H9 (cell line): ENCODE data around the gene DMWD. TPM values are rescaled to one million over a fixed set of nuclear protein-coding genes. Genes with fewer than 3 reads are reported as not detected.

Source experiments
- DNase-seq: peaks from one replicate; pipeline ENCODE4 v3.0.0-alpha.2; 2017
- H2AFZ ChIP-seq: one replicate; pipeline ENCODE4 v1.6.1; 2013; ENCODE audit warnings: mild to moderate bottlenecking, low read length, control low read depth, moderate library complexity
- H2AK5ac ChIP-seq: 2 replicates; pipeline ENCODE4 v1.6.1; 2013; ENCODE audit warnings: low read length, control low read depth, mixed read lengths; ENCODE audit not compliant: insufficient read length
- H2BK120ac ChIP-seq: one replicate; pipeline ENCODE4 v1.6.1; 2013; ENCODE audit warnings: low read depth, mild to moderate bottlenecking, low read length, control low read depth, inconsistent platforms; ENCODE audit not compliant: poor library complexity, severe bottlenecking
- H2BK12ac ChIP-seq: 2 replicates; pipeline ENCODE4 v1.6.1; 2013; ENCODE audit warnings: low read length, control low read depth, mixed read lengths, low read depth; ENCODE audit not compliant: insufficient read length
- H2BK15ac ChIP-seq: 2 replicates; pipeline ENCODE4 v1.6.1; 2013; ENCODE audit warnings: low read depth, low read length, control low read depth
- H2BK20ac ChIP-seq: one replicate; pipeline ENCODE4 v1.6.1; 2013; ENCODE audit warnings: low read depth, mild to moderate bottlenecking, low read length, control low read depth, inconsistent platforms; ENCODE audit not compliant: poor library complexity, severe bottlenecking
- H2BK5ac ChIP-seq: 2 replicates; pipeline ENCODE4 v1.6.1; 2013; ENCODE audit warnings: low read length, control low read depth, mixed read lengths; ENCODE audit not compliant: insufficient read length
- H3K14ac ChIP-seq: 2 replicates; pipeline ENCODE4 v1.6.1; 2013; ENCODE audit warnings: low read length, control low read depth; ENCODE audit not compliant: insufficient read depth
- H3K18ac ChIP-seq: 2 replicates; pipeline ENCODE4 v1.6.1; 2013; ENCODE audit warnings: low read depth, mild to moderate bottlenecking, mixed read lengths, low read length, control low read depth; ENCODE audit not compliant: insufficient read length
- H3K23ac ChIP-seq: 2 replicates; pipeline ENCODE4 v1.6.1; 2013; ENCODE audit warnings: low read length, control low read depth, mixed read lengths, low read depth; ENCODE audit not compliant: insufficient read length
- H3K23me2 ChIP-seq: 2 replicates; pipeline ENCODE4 v1.6.1; 2013; ENCODE audit warnings: low read depth, mild to moderate bottlenecking, mixed read lengths, low read length, control low read depth; ENCODE audit not compliant: insufficient read length, poor library complexity, severe bottlenecking
- H3K27ac ChIP-seq: 2 replicates; pipeline ENCODE4 v1.5.1; 2013; ENCODE audit warnings: low read length, control low read depth, mixed read lengths, low read depth; ENCODE audit not compliant: insufficient read length
- H3K27me3 ChIP-seq: 2 replicates; pipeline ENCODE4 v1.6.1; 2013; ENCODE audit warnings: low read length, control low read depth, inconsistent platforms; ENCODE audit not compliant: insufficient read depth
- H3K4ac ChIP-seq: 2 replicates; pipeline ENCODE4 v1.6.1; 2013; ENCODE audit warnings: low read depth, mild to moderate bottlenecking, control low read depth, inconsistent platforms, low read length, moderate library complexity
- H3K4me1 ChIP-seq: 2 replicates; pipeline ENCODE4 v1.6.1; 2013; ENCODE audit warnings: low read length, control low read depth, inconsistent platforms; ENCODE audit not compliant: insufficient read depth
- H3K4me2 ChIP-seq: 2 replicates; pipeline ENCODE4 v1.6.1; 2013; ENCODE audit warnings: low read length, control low read depth, mixed read lengths; ENCODE audit not compliant: insufficient read length, insufficient read depth
- H3K56ac ChIP-seq: 2 replicates; pipeline ENCODE4 v1.6.1; 2013; ENCODE audit warnings: low read depth, mild to moderate bottlenecking, mixed read lengths, low read length, control low read depth; ENCODE audit not compliant: insufficient read length
- H3K79me1 ChIP-seq: 2 replicates; pipeline ENCODE4 v1.6.1; 2013; ENCODE audit warnings: low read depth, mild to moderate bottlenecking, moderate library complexity, low read length, control low read depth, inconsistent platforms; ENCODE audit not compliant: insufficient read depth, poor library complexity, severe bottlenecking
- H3K79me2 ChIP-seq: 2 replicates; pipeline ENCODE4 v1.6.1; 2013; ENCODE audit warnings: low read length, control low read depth, inconsistent platforms; ENCODE audit not compliant: insufficient read depth
- H3K9ac ChIP-seq: 2 replicates; pipeline ENCODE4 v1.6.1; 2013; ENCODE audit warnings: low read length, control low read depth, mixed read lengths; ENCODE audit not compliant: insufficient read length; ENCODE audit errors: extremely low read depth
- H3K9me3 ChIP-seq: one replicate; pipeline ENCODE4 v1.6.1; 2013; ENCODE audit warnings: low read depth, low read length, inconsistent platforms; ENCODE audit not compliant: control insufficient read depth
- H3T11ph ChIP-seq: one replicate; pipeline ENCODE4 v1.6.1; 2013; ENCODE audit warnings: mild to moderate bottlenecking, low read length, control low read depth, inconsistent platforms
- H4K20me1 ChIP-seq: one replicate; pipeline ENCODE4 v1.6.1; 2013; ENCODE audit not compliant: control insufficient read depth, insufficient read length, insufficient read depth
- H4K5ac ChIP-seq: 2 replicates; pipeline ENCODE4 v1.6.1; 2013; ENCODE audit warnings: low read depth, mild to moderate bottlenecking, mixed read lengths, low read length, control low read depth; ENCODE audit not compliant: insufficient read length
- H4K8ac ChIP-seq: replicated peaks from 2 replicates; pipeline ENCODE4 v1.6.1; 2013; ENCODE audit warnings: low read length, control low read depth, mixed read lengths, low read depth; ENCODE audit not compliant: insufficient read length
- H4K91ac ChIP-seq: 2 replicates; pipeline ENCODE4 v1.6.1; 2013; ENCODE audit warnings: low read depth, mild to moderate bottlenecking, moderate library complexity, mixed read lengths, low read length, control low read depth; ENCODE audit not compliant: insufficient read length
- H3K27ac Mint-ChIP-seq, 3 experiments: 2 replicates in 2 of 3; 3 replicates in 1 of 3; pipeline ENCODE4 v1.8.0; 2020 to 2021; ENCODE audit warnings: mixed read lengths in 3 of 3, mild to moderate bottlenecking in 1 of 3, moderate library complexity in 1 of 3
- H3K27me3 Mint-ChIP-seq: 2 replicates; pipeline ENCODE4 v1.8.0; 2021; ENCODE audit warnings: low read depth, mild to moderate bottlenecking, moderate library complexity, mixed read lengths
- H3K36me3 Mint-ChIP-seq, 3 experiments: 2 replicates in 2 of 3; 3 replicates in 1 of 3; pipeline ENCODE4 v1.8.0; 2020 to 2021; ENCODE audit warnings: low read depth in 3 of 3, mixed read lengths in 3 of 3; ENCODE audit not compliant: insufficient read depth in 1 of 3
- H3K4me1 Mint-ChIP-seq, 2 experiments: 2 replicates each; pipeline ENCODE4 v1.8.0; 2020; ENCODE audit warnings: mixed read lengths in 2 of 2
- H3K4me3 Mint-ChIP-seq, 2 experiments: 2 replicates in 1 of 2; 3 replicates in 1 of 2; pipeline ENCODE4 v1.8.0; 2020 to 2021; ENCODE audit warnings: mild to moderate bottlenecking in 2 of 2, mixed read lengths in 2 of 2, moderate library complexity in 1 of 2
- H3K9me3 Mint-ChIP-seq, 2 experiments: 2 replicates in 1 of 2; 3 replicates in 1 of 2; pipeline ENCODE4 v1.8.0; 2020; ENCODE audit warnings: mild to moderate bottlenecking in 2 of 2, mixed read lengths in 2 of 2, moderate library complexity in 1 of 2
- WGBS: extraction: QIAGEN DNeasy Blood & Tissue Kit; methylation state at CpG from one replicate; pipeline ENCODE4 v1.1.7; 2013; ENCODE audit warnings: missing lambda C conversion rate, low lambda C conversion rate, mixed read lengths; ENCODE audit not compliant: insufficient read length; ENCODE audit errors: extremely low coverage; 5-methylcytosine and 5-hydroxymethylcytosine counted together
- total RNA-seq: library from RNA; stranded (reverse); gene quantifications from 2 replicates; pipeline ENCODE4 v1.2.1, GENCODE V29; 2021
- TF ChIP-seq, protein P1 (sequence below): fragments of 200-600 bp; sonication (generic); conservative IDR thresholded peaks from 3 replicates; pipeline ENCODE4 v1.8.0; 2021; ENCODE audit warnings: antibody characterized with exemption, mild to moderate bottlenecking

The DMWD gene
- total RNA-seq, 1 experiment from 2014 or later, result 75.1 TPM

DNA sequence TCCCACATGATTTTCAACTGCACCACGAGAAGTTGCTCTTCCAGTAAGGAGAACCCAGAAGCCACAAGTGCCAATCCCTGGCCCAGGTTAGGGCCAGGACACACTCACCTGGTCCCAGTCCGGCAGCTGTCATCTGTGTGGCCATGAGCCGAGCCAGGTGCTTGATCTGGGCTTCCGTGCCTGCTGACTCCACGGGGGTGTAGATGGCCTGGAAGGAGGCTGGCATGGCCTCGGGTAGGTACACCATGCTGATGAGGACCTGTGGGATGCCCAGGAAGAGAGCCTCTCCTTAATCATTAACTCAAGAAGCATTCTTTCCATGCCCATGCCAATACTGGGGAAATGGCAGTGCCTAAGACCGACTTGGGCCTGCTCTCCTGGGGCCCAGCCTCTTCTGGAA lies 42.3 kb upstream of the DMWD start:
- no peak overlapping the region for H3K4me3 Mint-ChIP-seq
- DNase-seq, result no peak
- no peak overlapping the region for H3K18ac ChIP-seq
- H4K8ac ChIP-seq, result no peak overlapping the region
- H3K23me2 ChIP-seq, result no peaks in the 10 kb centered on the region
- WGBS, result no CpG with 5 or more reads among the region's 7 CpGs
- H3K27me3 ChIP-seq, result no peaks in the 10 kb centered on the region
- H3K27ac Mint-ChIP-seq, result no peak overlapping the region
- no peak overlapping the region for H2BK20ac ChIP-seq
- H3K4me2 ChIP-seq, result no peak overlapping the region
- no peak overlapping the region for H2AFZ ChIP-seq
- H3K9ac ChIP-seq, result no peak overlapping the region
- no peak overlapping the region for H4K5ac ChIP-seq
- no peaks in the 10 kb centered on the region for H3K27me3 Mint-ChIP-seq
- H3K36me3 Mint-ChIP-seq, result peaks cover 61 to 89% (median 86%) of the 10 kb centered on the region in 3 experiments
- no peak overlapping the region for H3K23ac ChIP-seq
- no peaks in the 10 kb centered on the region for H3K4me1 ChIP-seq
- H3K14ac ChIP-seq, result no peak overlapping the region
- no peaks in the 10 kb centered on the region for H3K9me3 ChIP-seq
- no peaks in the 10 kb centered on the region for H3K4me1 Mint-ChIP-seq
- H2BK120ac ChIP-seq, result no peak overlapping the region
- no peak overlapping the region for H3T11ph ChIP-seq
- no peak overlapping the region for H2BK5ac ChIP-seq
- no peaks in the 10 kb centered on the region for H4K20me1 ChIP-seq
- H3K4ac ChIP-seq, result no peak overlapping the region
- H3K79me2 ChIP-seq, result no peaks in the 10 kb centered on the region; the same call in 1 of the 2 replicates
- no peaks in the 10 kb centered on the region for H3K79me1 ChIP-seq
- H3K9me3 Mint-ChIP-seq, result peaks cover 0 to 2% of the 10 kb centered on the region in 2 experiments; a peak in 2 of 5 replicates
- no peak overlapping the region for H4K91ac ChIP-seq
- H2AK5ac ChIP-seq, result no peak overlapping the region
- no peak overlapping the region for H3K27ac ChIP-seq
- H3K56ac ChIP-seq, result no peak overlapping the region
- TF ChIP-seq, protein P1, sequence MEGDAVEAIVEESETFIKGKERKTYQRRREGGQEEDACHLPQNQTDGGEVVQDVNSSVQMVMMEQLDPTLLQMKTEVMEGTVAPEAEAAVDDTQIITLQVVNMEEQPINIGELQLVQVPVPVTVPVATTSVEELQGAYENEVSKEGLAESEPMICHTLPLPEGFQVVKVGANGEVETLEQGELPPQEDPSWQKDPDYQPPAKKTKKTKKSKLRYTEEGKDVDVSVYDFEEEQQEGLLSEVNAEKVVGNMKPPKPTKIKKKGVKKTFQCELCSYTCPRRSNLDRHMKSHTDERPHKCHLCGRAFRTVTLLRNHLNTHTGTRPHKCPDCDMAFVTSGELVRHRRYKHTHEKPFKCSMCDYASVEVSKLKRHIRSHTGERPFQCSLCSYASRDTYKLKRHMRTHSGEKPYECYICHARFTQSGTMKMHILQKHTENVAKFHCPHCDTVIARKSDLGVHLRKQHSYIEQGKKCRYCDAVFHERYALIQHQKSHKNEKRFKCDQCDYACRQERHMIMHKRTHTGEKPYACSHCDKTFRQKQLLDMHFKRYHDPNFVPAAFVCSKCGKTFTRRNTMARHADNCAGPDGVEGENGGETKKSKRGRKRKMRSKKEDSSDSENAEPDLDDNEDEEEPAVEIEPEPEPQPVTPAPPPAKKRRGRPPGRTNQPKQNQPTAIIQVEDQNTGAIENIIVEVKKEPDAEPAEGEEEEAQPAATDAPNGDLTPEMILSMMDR, result no peak
- no peak overlapping the region for H2BK15ac ChIP-seq
- H2BK12ac ChIP-seq, result no peak overlapping the region
